Measurements from ENCODE around the gene SNAPIN.
A peak's percentile ranks its signal among the peaks of the same experiment; 100 is the strongest.

Gene SNAPIN

DNA sequence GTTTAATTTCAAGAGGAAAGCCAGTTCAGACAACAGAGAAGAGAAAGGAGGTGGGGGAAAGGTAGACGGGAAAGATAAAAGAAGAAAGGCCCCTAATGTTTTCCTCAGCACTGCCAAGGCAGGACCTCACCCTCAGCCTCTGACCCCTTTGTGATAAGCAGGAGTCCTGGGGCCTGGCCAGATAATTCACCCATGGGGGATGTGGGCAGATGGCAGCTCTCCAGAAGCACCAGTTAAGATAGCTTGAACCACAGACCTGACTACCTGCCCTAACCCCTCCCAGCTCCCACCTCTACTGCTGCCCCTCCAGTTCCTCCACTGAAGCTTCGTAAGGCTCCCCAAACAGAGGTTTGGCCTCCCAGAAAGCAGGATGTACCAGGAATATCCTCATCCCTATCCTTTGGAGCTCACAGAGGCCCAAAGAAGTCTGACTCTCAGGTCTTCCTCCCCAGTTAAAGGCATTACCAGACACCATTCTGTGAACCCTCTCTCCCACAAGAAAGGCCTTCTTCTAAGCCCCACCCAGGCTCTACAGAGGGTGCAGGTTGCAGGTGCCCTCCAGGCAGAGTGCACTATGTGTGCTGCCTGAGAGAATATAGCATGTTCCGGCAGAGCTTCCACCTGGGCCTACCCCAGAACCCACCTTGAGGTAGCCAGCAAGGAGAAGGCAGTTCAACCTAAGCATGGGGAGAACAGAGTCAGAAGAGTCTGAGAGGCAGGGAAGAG is 9.2 kb upstream of the SNAPIN start:
- peak; percentile 7; the same call in 2 of the 3 replicates for ATAC-seq (ENCODE audit: low read depth)
- H3K27me3 ChIP-seq (ENCODE audit: insufficient read depth, poor library complexity, severe bottlenecking), result no peaks in the 10 kb centered on the region
- no peaks in the 10 kb centered on the region for H3K9me3 ChIP-seq (ENCODE audit: severe bottlenecking)
- H3K4me3 ChIP-seq (ENCODE audit: severe bottlenecking), result no peak overlapping the region
- H3K27ac ChIP-seq (ENCODE audit: poor library complexity, severe bottlenecking), result no peak overlapping the region
- TF ChIP-seq CTCF (IDR thresholded peaks at IDR 0.05; ENCODE audit: poor library complexity, severe bottlenecking), result no peak
- no peak for DNase-seq (ENCODE audit: low spot score)
- peaks cover 17% of the 10 kb centered on the region for H3K36me3 ChIP-seq (ENCODE audit: low read depth)
- H3K4me1 ChIP-seq (ENCODE audit: insufficient read depth, poor library complexity, severe bottlenecking), result peaks cover 6% of the 10 kb centered on the region

DNA sequence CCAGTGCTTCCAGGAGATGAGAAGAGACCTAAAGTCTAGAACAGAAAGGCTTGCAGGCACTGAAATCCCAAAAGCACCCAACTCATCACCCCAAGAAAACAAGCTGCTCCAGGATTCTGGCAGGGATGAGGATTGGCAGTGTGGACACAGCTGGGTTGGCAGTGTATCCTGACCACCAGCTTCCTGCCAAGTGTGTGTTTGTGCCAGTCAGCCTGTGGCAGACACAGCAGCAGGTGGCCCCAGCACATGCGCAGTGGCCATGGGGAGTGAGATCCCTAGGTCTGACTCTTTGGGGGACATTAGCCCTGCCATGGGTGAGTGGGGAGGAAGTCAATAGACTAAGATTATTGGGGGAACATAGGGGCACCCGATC is 8.7 kb upstream of the SNAPIN start:
- no peak for TF ChIP-seq CTCF (IDR thresholded peaks at IDR 0.05; ENCODE audit: poor library complexity, severe bottlenecking)

GRCh38 chr1:153651771-153652170 is 6.7 kb upstream of the SNAPIN start:
- H3K27me3 ChIP-seq (ENCODE audit: insufficient read depth, poor library complexity, severe bottlenecking), result no peaks in the 10 kb centered on the region
- no peak overlapping the region for H3K27ac ChIP-seq (ENCODE audit: poor library complexity, severe bottlenecking)
- no peaks in the 10 kb centered on the region for H3K36me3 ChIP-seq (ENCODE audit: low read depth)
- no peaks in the 10 kb centered on the region for H3K9me3 ChIP-seq (ENCODE audit: severe bottlenecking)
- ATAC-seq (ENCODE audit: low read depth) (no peak), DNase-seq (ENCODE audit: low spot score) (no peak)
- peaks cover 6% of the 10 kb centered on the region for H3K4me1 ChIP-seq (ENCODE audit: insufficient read depth, poor library complexity, severe bottlenecking)
- no peak for TF ChIP-seq CTCF (IDR thresholded peaks at IDR 0.05; ENCODE audit: poor library complexity, severe bottlenecking)
- H3K4me3 ChIP-seq (ENCODE audit: severe bottlenecking), result no peak overlapping the region

More for the DNA sequence above, 8.7 kb upstream of the SNAPIN start:
- no peak overlapping the region for H3K27ac ChIP-seq (ENCODE audit: poor library complexity, severe bottlenecking)
- H3K4me1 ChIP-seq (ENCODE audit: insufficient read depth, poor library complexity, severe bottlenecking), result peaks cover 6% of the 10 kb centered on the region
- no peak overlapping the region for H3K4me3 ChIP-seq (ENCODE audit: severe bottlenecking)
- no peaks in the 10 kb centered on the region for H3K9me3 ChIP-seq (ENCODE audit: severe bottlenecking)
- no peaks in the 10 kb centered on the region for H3K27me3 ChIP-seq (ENCODE audit: insufficient read depth, poor library complexity, severe bottlenecking)
- ATAC-seq (ENCODE audit: low read depth), result peak; percentile 24; the same call in 2 of the 3 replicates
- no peak for DNase-seq (ENCODE audit: low spot score)
- H3K36me3 ChIP-seq (ENCODE audit: low read depth), result peaks cover 11% of the 10 kb centered on the region

DNA sequence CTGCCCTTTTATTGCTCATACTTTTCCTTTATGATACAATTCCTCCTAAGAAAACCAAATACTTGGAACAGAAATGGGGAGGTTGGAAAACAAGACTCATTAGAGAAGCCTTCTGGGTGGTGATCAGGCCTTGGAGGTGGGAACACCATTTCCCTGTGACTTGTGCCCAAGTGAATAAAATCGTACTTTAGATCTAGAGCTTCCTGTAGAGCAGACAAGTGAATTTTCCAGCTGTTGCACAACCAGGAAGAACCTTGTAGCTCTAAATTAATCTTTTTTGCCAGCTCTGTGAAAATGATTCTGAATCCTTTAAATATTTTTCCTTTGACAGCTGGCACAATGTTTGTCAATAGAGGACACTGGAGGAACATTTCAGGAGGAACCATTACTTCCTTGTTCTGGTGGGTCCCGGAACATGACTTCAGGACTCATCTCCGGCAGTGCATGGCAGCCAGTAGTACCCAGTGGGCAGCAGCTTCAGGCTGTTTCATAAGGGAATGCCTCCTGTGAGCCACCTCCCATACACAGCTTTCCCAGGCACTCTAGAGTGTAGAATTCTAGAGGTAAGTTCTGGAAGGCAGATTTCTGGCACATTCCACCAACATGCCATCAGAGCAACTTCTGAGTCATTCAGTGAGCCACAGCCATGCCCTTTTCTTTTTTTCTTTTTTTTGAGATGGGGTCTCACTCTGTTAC is 5.5 kb upstream of the SNAPIN start:
- Histone ChIP-seq H3K27ac (ENCODE audit: poor library complexity, severe bottlenecking) (peak overlapping the region; percentile 5), H3K4me1 (ENCODE audit: insufficient read depth, poor library complexity, severe bottlenecking) (peaks cover 6% of the 10 kb centered on the region), H3K9me3 (ENCODE audit: severe bottlenecking) (no peaks in the 10 kb centered on the region), H3K27me3 (ENCODE audit: insufficient read depth, poor library complexity, severe bottlenecking) (no peaks in the 10 kb centered on the region), H3K4me3 (ENCODE audit: severe bottlenecking) (no peak overlapping the region), H3K36me3 (ENCODE audit: low read depth) (no peaks in the 10 kb centered on the region)
- ATAC-seq (ENCODE audit: low read depth) (peak; percentile 70), DNase-seq (ENCODE audit: low spot score) (no peak)
- TF ChIP-seq CTCF (IDR thresholded peaks at IDR 0.05; ENCODE audit: poor library complexity, severe bottlenecking), result no peak

GRCh38 chr1:153655333-153655732 is 3.2 kb upstream of the SNAPIN start:
- Histone ChIP-seq H3K4me3 (ENCODE audit: severe bottlenecking) (no peak overlapping the region), H3K27me3 (ENCODE audit: insufficient read depth, poor library complexity, severe bottlenecking) (no peaks in the 10 kb centered on the region), H3K36me3 (ENCODE audit: low read depth) (peaks cover 9% of the 10 kb centered on the region; the same call in 1 of the 2 replicates), H3K27ac (ENCODE audit: poor library complexity, severe bottlenecking) (no peak overlapping the region), H3K4me1 (ENCODE audit: insufficient read depth, poor library complexity, severe bottlenecking) (peaks cover 6% of the 10 kb centered on the region), H3K9me3 (ENCODE audit: severe bottlenecking) (no peaks in the 10 kb centered on the region)
- TF ChIP-seq CTCF (IDR thresholded peaks at IDR 0.05; ENCODE audit: poor library complexity, severe bottlenecking), result no peak
- ATAC-seq (ENCODE audit: low read depth) (no peak), DNase-seq (ENCODE audit: low spot score) (no peak)

Data from RWPE2 (cell line).